ENCODE results near the gene CLIP4. TPM values are rescaled to one million over a fixed set of nuclear protein-coding genes. Genes with fewer than 3 reads are reported as not detected.

CLIP4 gene
- total RNA-seq, 4 donors from 2014 or later: 24.1 to 48.7 (median 40.1) TPM

GRCh38 chr2:29223851-29224692 is 108.9 kb downstream of the CLIP4 start:
- no peak overlapping the region for H3K4me3 ChIP-seq
- H3K36me3 ChIP-seq: no peaks in the 10 kb centered on the region
- no peaks in the 10 kb centered on the region for H3K9me3 ChIP-seq
- no peaks in the 10 kb centered on the region for H3K4me1 ChIP-seq
- peak in 1 of 2 donors; percentile 20 for DNase-seq
- TF ChIP-seq POLR2A (IDR thresholded peaks at IDR 0.05) (no peak), CTCF (IDR thresholded peaks at IDR 0.05) (no peak)
- intact Hi-C loops (cut with DNase I; ENCODE audit: low total_unique reads): no loop called here
- H3K27me3 ChIP-seq: no peaks in the 10 kb centered on the region
- no peak overlapping the region for H3K27ac ChIP-seq

- no peaks in the 10 kb centered on the region for H3K4me1 ChIP-seq
- H3K27ac ChIP-seq: no peak overlapping the region
- intact Hi-C loops (cut with DNase I; ENCODE audit: low total_unique reads): no loop called here
- H3K27me3 ChIP-seq: no peaks in the 10 kb centered on the region
- no peak for TF ChIP-seq CTCF (IDR thresholded peaks at IDR 0.05)
- TF ChIP-seq POLR2A (IDR thresholded peaks at IDR 0.05): no peak
- DNase-seq: no peak
- no peaks in the 10 kb centered on the region for H3K9me3 ChIP-seq
- no peaks in the 10 kb centered on the region for H3K36me3 ChIP-seq
- no peak overlapping the region for H3K4me3 ChIP-seq
Measured at GRCh38 chr2:29224693-29225551, 109.7 kb downstream of the CLIP4 start.

GRCh38 chr2:29225814-29226213 is 110.6 kb downstream of the CLIP4 start:
- intact Hi-C loops (cut with DNase I; ENCODE audit: low total_unique reads): no loop called here
- Histone ChIP-seq H3K36me3 (no peaks in the 10 kb centered on the region), H3K4me1 (no peaks in the 10 kb centered on the region), H3K27me3 (no peaks in the 10 kb centered on the region), H3K9me3 (no peaks in the 10 kb centered on the region), H3K27ac (no peak overlapping the region), H3K4me3 (no peak overlapping the region)
- TF ChIP-seq POLR2A (IDR thresholded peaks at IDR 0.05): no peak
- TF ChIP-seq CTCF (IDR thresholded peaks at IDR 0.05): no peak
- DNase-seq: no peak

DNA sequence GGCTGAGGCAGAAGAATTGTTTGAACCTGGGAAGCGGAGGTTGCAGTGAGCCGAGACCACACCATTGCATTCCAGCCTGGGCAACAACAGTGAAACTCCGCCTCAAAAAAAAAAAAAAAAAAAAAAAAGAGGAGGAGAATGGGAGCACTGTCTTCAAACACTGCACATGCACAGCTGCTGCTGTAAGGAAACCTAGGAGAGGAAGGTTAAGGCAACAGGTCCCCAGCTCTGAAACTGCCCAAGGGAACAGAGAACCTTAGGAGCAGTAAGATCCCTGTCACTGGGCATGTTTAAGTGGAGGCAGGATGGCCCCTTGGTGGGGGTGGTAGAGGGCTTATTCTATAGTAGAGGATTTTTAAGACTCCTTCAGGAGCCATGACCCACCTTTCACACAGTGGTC is 111.2 kb downstream of the CLIP4 start:
- H3K4me1 ChIP-seq: no peaks in the 10 kb centered on the region
- H3K36me3 ChIP-seq: no peaks in the 10 kb centered on the region
- no peaks in the 10 kb centered on the region for H3K9me3 ChIP-seq
- no peak for DNase-seq
- intact Hi-C loops (cut with DNase I; ENCODE audit: low total_unique reads): no loop called here
- no peak for TF ChIP-seq POLR2A (IDR thresholded peaks at IDR 0.05)
- no peak for TF ChIP-seq CTCF (IDR thresholded peaks at IDR 0.05)
- no peak overlapping the region for H3K4me3 ChIP-seq
- H3K27me3 ChIP-seq: no peaks in the 10 kb centered on the region
- no peak overlapping the region for H3K27ac ChIP-seq

DNA sequence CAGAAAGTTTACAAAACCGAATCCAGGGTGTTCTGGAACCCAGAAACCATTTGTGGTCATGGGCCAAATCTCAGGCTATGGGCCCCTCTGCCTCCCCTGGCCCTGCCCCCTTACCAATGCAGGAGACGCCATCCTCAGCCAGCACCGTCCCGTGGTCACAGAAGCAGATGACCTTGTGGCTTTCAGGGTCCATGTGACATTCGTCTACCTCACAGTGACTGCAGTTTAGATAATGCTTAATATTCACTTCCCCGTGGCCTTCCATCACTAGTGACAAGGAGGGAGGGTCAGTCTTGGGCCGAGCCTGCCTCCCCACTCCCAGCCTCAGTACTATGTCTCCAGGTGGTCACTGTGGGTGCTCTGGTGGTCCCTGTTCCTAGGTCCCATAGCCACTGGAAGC is 111.6 kb downstream of the CLIP4 start:
- Histone ChIP-seq H3K36me3 (no peaks in the 10 kb centered on the region), H3K4me1 (no peaks in the 10 kb centered on the region), H3K27ac (no peak overlapping the region), H3K27me3 (no peaks in the 10 kb centered on the region), H3K4me3 (no peak overlapping the region), H3K9me3 (no peaks in the 10 kb centered on the region)
- TF ChIP-seq CTCF (IDR thresholded peaks at IDR 0.05): no peak
- no peak for TF ChIP-seq POLR2A (IDR thresholded peaks at IDR 0.05)
- DNase-seq: no peak
- intact Hi-C loops (cut with DNase I; ENCODE audit: low total_unique reads): no loop called here

Data from uterus (tissue), 4 donors.